GM21786 (cell line): ENCODE data around the gene BCL11A.
"Not testable (repeated sequence)": the region's sequence is repeated elsewhere in the genome, so short reads cannot be mapped to it uniquely, and the experiment has no call there.

Experiments
- ATAC-seq: cut with Tn5 transposase; IDR thresholded peaks from one replicate; pipeline ENCODE4 v1.9.1; 2021; ENCODE audit not compliant: unreplicated experiment

Gene BCL11A

GRCh38 chr2:60439219-60439974 lies 114.1 kb downstream of the BCL11A start:
- ATAC-seq: peak; percentile 98

- ATAC-seq: no peak
These were observed 114.8 kb downstream of the BCL11A start for GRCh38 chr2:60438653-60439052.

- ATAC-seq: no peak
These were observed 115.3 kb downstream of the BCL11A start for GRCh38 chr2:60438131-60438530.

GRCh38 chr2:60437080-60437696 lies 116.3 kb downstream of the BCL11A start:
- ATAC-seq: no peak

- no peak for ATAC-seq
These were observed 120.3 kb downstream of the BCL11A start for GRCh38 chr2:60433018-60433596.

GRCh38 chr2:60432035-60432601 lies 121.3 kb downstream of the BCL11A start:
- no peak for ATAC-seq

- no peak for ATAC-seq
These were observed 123.8 kb downstream of the BCL11A start for GRCh38 chr2:60429681-60430080.

GRCh38 chr2:60426880-60427279 lies 126.6 kb downstream of the BCL11A start:
- ATAC-seq: no peak

GRCh38 chr2:60426341-60426740 lies 127.1 kb downstream of the BCL11A start:
- ATAC-seq: no peak

GRCh38 chr2:60424233-60424632 lies 129.2 kb downstream of the BCL11A start:
- no peak for ATAC-seq

GRCh38 chr2:60423505-60423904 lies 129.9 kb downstream of the BCL11A start:
- no peak for ATAC-seq

GRCh38 chr2:60422826-60423483 lies 130.5 kb downstream of the BCL11A start:
- no peak for ATAC-seq

- ATAC-seq: not testable (repeated sequence)
These were observed 136.2 kb downstream of the BCL11A start for GRCh38 chr2:60417210-60417609.

GRCh38 chr2:60416221-60417008 lies 137.0 kb downstream of the BCL11A start:
- no peak for ATAC-seq

GRCh38 chr2:60415814-60416213 lies 137.6 kb downstream of the BCL11A start:
- no peak for ATAC-seq

GRCh38 chr2:60414495-60415138 lies 138.8 kb downstream of the BCL11A start:
- no peak for ATAC-seq

GRCh38 chr2:60413814-60414168 lies 139.7 kb downstream of the BCL11A start:
- peak; percentile 88 for ATAC-seq

- peak; percentile 4 for ATAC-seq
These were observed 140.2 kb downstream of the BCL11A start for GRCh38 chr2:60413069-60413813.

GRCh38 chr2:60412620-60413019 lies 140.8 kb downstream of the BCL11A start:
- ATAC-seq: no peak
